ENCODE data around the gene PEAR1. TPM values are rescaled to one million over a fixed set of nuclear protein-coding genes. Genes with fewer than 3 reads are reported as not detected.

Gene PEAR1
- total and polyA plus RNA-seq, 2 donors (not counting 1 experiment from before 2014, with no cell fraction given): 2.6 to 41.5 TPM

DNA sequence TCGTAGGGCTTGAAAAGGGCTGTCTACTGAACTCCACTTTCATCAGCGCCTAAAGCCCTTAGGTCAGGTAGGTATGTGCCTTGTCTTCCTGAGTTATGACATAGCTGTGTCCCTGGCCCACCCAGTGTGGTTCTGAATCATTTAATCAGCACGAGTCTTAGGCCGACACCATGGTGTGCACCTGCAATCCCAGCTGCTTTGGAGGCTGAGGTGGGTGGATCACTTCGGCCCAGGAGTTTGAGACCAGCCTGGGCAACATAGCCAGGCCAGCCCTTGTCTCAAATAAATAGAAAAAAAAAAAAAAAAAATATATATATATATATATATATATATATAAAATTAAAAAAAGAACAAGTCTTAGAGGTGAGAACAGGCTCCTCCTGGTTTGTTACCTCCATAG, 42.7 kb downstream of the PEAR1 start:
- no peak overlapping the region for H3K9ac ChIP-seq (ENCODE audit: insufficient read depth, low read length)
- H3K79me2 ChIP-seq (ENCODE audit: control insufficient read depth, insufficient read depth, low read length): no peaks in the 10 kb centered on the region
- no peak overlapping the region for H3K4me3 ChIP-seq (replicated peaks in 1 of 4; ENCODE audit: control extremely low read depth in 1 of 4, insufficient read depth in 1 of 4, low read depth in 3 of 4, low read length in 4 of 4)
- no peak for DNase-seq (ENCODE audit: low read depth in 2 of 2)
- no peaks in the 10 kb centered on the region for H3K4me1 ChIP-seq (ENCODE audit: control insufficient read depth, extremely low read depth, insufficient read depth, low read length)
- TF ChIP-seq EZH2 (IDR thresholded peaks at IDR 0.05; ENCODE audit: low read length, missing control alignments): no peak
- TF ChIP-seq, protein P1, sequence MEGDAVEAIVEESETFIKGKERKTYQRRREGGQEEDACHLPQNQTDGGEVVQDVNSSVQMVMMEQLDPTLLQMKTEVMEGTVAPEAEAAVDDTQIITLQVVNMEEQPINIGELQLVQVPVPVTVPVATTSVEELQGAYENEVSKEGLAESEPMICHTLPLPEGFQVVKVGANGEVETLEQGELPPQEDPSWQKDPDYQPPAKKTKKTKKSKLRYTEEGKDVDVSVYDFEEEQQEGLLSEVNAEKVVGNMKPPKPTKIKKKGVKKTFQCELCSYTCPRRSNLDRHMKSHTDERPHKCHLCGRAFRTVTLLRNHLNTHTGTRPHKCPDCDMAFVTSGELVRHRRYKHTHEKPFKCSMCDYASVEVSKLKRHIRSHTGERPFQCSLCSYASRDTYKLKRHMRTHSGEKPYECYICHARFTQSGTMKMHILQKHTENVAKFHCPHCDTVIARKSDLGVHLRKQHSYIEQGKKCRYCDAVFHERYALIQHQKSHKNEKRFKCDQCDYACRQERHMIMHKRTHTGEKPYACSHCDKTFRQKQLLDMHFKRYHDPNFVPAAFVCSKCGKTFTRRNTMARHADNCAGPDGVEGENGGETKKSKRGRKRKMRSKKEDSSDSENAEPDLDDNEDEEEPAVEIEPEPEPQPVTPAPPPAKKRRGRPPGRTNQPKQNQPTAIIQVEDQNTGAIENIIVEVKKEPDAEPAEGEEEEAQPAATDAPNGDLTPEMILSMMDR (conservative IDR thresholded peaks at IDR 0.05 in 1 of 2, IDR thresholded peaks at IDR 0.05 in 1 of 2; ENCODE audit: low read depth in 1 of 2, low read length in 2 of 2): no peak
- H3K4me2 ChIP-seq (ENCODE audit: extremely low read depth, insufficient read depth, low read length): no peak overlapping the region
- H3K36me3 ChIP-seq (ENCODE audit: control insufficient read depth, insufficient read depth, low read length): peaks cover 11% of the 10 kb centered on the region
- H2AFZ ChIP-seq (ENCODE audit: low read length): no peak overlapping the region
- no peaks in the 10 kb centered on the region for H4K20me1 ChIP-seq (ENCODE audit: control insufficient read depth, extremely low read depth, insufficient read depth, low read length)
- H3K27ac ChIP-seq (ENCODE audit: insufficient read depth, low read length): no peak overlapping the region
- H3K9me3 ChIP-seq (ENCODE audit: control insufficient read depth, insufficient read depth, low read depth, low read length): no peaks in the 10 kb centered on the region
- no peaks in the 10 kb centered on the region for H3K27me3 ChIP-seq (ENCODE audit: control insufficient read depth, insufficient read depth, low read length)

DNA sequence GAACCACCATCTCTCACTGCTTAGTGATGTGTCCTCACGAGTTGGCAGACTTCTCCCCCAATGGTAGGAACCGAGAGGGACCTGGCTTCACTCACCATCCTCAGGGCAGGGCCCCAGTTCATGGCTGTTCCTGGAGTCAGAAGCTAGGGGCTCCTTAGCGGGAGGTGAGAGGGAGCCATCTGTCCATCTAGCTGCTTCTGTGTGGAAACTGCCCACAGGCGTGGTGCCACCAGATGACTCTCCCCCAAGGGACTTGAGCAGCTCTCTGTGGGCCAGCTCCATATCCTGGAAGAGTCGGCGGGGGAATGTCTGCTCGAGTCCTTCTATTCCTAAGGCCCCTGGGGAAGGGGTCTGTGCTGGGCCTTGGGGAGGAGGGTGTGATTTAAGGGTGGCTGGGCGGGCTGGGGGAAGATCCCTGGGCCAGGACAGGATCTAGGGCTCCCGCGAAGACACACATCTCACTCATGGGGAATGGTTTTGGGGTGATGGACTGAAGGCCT, 43.3 kb downstream of the PEAR1 start:
- H4K20me1 ChIP-seq (ENCODE audit: control insufficient read depth, extremely low read depth, insufficient read depth, low read length): no peaks in the 10 kb centered on the region
- no peak overlapping the region for H2AFZ ChIP-seq (ENCODE audit: low read length)
- no peaks in the 10 kb centered on the region for H3K4me1 ChIP-seq (ENCODE audit: control insufficient read depth, extremely low read depth, insufficient read depth, low read length)
- peaks cover 15% of the 10 kb centered on the region for H3K36me3 ChIP-seq (ENCODE audit: control insufficient read depth, insufficient read depth, low read length)
- no peaks in the 10 kb centered on the region for H3K9me3 ChIP-seq (ENCODE audit: control insufficient read depth, insufficient read depth, low read depth, low read length)
- H3K9ac ChIP-seq (ENCODE audit: insufficient read depth, low read length): no peak overlapping the region
- TF ChIP-seq, protein P1 (conservative IDR thresholded peaks at IDR 0.05 in 1 of 2, IDR thresholded peaks at IDR 0.05 in 1 of 2; ENCODE audit: low read depth in 1 of 2, low read length in 2 of 2): no peak
- TF ChIP-seq EZH2 (IDR thresholded peaks at IDR 0.05; ENCODE audit: low read length, missing control alignments): no peak
- H3K79me2 ChIP-seq (ENCODE audit: control insufficient read depth, insufficient read depth, low read length): no peaks in the 10 kb centered on the region
- no peak overlapping the region for H3K27ac ChIP-seq (ENCODE audit: insufficient read depth, low read length)
- H3K27me3 ChIP-seq (ENCODE audit: control insufficient read depth, insufficient read depth, low read length): no peaks in the 10 kb centered on the region
- no peak overlapping the region for H3K4me3 ChIP-seq (replicated peaks in 1 of 4; ENCODE audit: control extremely low read depth in 1 of 4, insufficient read depth in 1 of 4, low read depth in 3 of 4, low read length in 4 of 4)
- no peak overlapping the region for H3K4me2 ChIP-seq (ENCODE audit: extremely low read depth, insufficient read depth, low read length)
- no peak for DNase-seq (ENCODE audit: low read depth in 2 of 2)

DNA sequence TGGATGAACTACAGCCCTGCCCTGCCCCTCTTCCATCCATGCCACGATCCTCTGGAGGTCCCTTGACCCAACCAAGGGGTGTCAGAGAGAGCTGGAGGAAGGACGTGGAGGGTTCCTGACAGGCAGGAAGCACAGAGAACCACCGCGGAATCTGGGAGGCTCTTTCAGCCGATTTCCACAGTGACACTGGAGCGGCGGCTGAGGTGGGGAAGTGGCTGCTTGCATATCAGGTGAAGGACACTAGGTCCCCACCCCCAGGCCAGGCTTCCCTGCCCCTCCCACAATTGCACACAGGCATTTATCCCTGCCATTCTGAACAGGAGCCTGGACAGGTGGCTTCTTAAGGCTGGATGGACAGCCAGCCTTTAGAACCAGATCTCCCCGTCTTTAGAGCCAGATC, 44.4 kb downstream of the PEAR1 start:
- no peaks in the 10 kb centered on the region for H3K79me2 ChIP-seq (ENCODE audit: control insufficient read depth, insufficient read depth, low read length)
- H3K4me3 ChIP-seq (replicated peaks in 1 of 4; ENCODE audit: control extremely low read depth in 1 of 4, insufficient read depth in 1 of 4, low read depth in 3 of 4, low read length in 4 of 4): no peak overlapping the region
- no peaks in the 10 kb centered on the region for H3K4me1 ChIP-seq (ENCODE audit: control insufficient read depth, extremely low read depth, insufficient read depth, low read length)
- no peaks in the 10 kb centered on the region for H3K9me3 ChIP-seq (ENCODE audit: control insufficient read depth, insufficient read depth, low read depth, low read length)
- H3K9ac ChIP-seq (ENCODE audit: insufficient read depth, low read length): no peak overlapping the region
- H2AFZ ChIP-seq (ENCODE audit: low read length): no peak overlapping the region
- TF ChIP-seq, protein P1 (conservative IDR thresholded peaks at IDR 0.05 in 1 of 2, IDR thresholded peaks at IDR 0.05 in 1 of 2; ENCODE audit: low read depth in 1 of 2, low read length in 2 of 2): no peak
- TF ChIP-seq EZH2 (IDR thresholded peaks at IDR 0.05; ENCODE audit: low read length, missing control alignments): no peak
- H3K27me3 ChIP-seq (ENCODE audit: control insufficient read depth, insufficient read depth, low read length): no peaks in the 10 kb centered on the region
- DNase-seq (ENCODE audit: low read depth in 2 of 2): no peak
- H3K36me3 ChIP-seq (ENCODE audit: control insufficient read depth, insufficient read depth, low read length): peaks cover 15% of the 10 kb centered on the region
- no peak overlapping the region for H3K4me2 ChIP-seq (ENCODE audit: extremely low read depth, insufficient read depth, low read length)
- no peak overlapping the region for H3K27ac ChIP-seq (ENCODE audit: insufficient read depth, low read length)
- no peaks in the 10 kb centered on the region for H4K20me1 ChIP-seq (ENCODE audit: control insufficient read depth, extremely low read depth, insufficient read depth, low read length)

All from fibroblast of lung (primary cell).